Neural cell (in vitro differentiated cells): ENCODE measurements around the gene PARVA. TPM values are rescaled to one million over a fixed set of nuclear protein-coding genes. Genes with fewer than 3 reads are reported as not detected.

ENCODE experiments used
- H2AFZ ChIP-seq: fragments of 200-600, 300-800 bp; sonication (generic), shearing (Covaris generic); 2 replicates; pipeline ENCODE4 v1.6.0; 2014; ENCODE audit warnings: low read depth, mild to moderate bottlenecking, antibody characterized with exemption, low read length, moderate library complexity
- H3F3A ChIP-seq: fragments of 200-600 bp; shearing (Covaris generic); 2 replicates; pipeline ENCODE4 v1.6.1; 2016; ENCODE audit warnings: mild to moderate bottlenecking, moderate library complexity, mixed read lengths, antibody characterized with exemption, low read length; ENCODE audit not compliant: insufficient read depth, poor library complexity, severe bottlenecking
- H3K27ac ChIP-seq: fragments of 200-600, 300-800 bp; sonication (generic), shearing (Covaris generic); 2 replicates; pipeline ENCODE4 v1.5.1; 2014; ENCODE audit warnings: mild to moderate bottlenecking, low read length, moderate library complexity
- H3K27me3 ChIP-seq: fragments of 300-800, 200-600 bp; sonication (generic), shearing (Covaris generic); 2 replicates; pipeline ENCODE4 v1.6.0; 2014; ENCODE audit warnings: mild to moderate bottlenecking, low read depth, low read length, moderate library complexity; ENCODE audit not compliant: insufficient read depth
- H3K36me3 ChIP-seq: fragments of 300-800, 200-600 bp; sonication (generic), shearing (Covaris generic); 2 replicates; pipeline ENCODE4 v1.5.1; 2014; ENCODE audit warnings: mild to moderate bottlenecking, antibody characterized with exemption, low read length, moderate library complexity; ENCODE audit not compliant: insufficient read depth
- H3K4me2 ChIP-seq: fragments of 300-800, 200-600 bp; sonication (generic), shearing (Covaris generic); 2 replicates; pipeline ENCODE4 v1.6.0; 2014; ENCODE audit warnings: mild to moderate bottlenecking, low read length
- H3K4me3 ChIP-seq: fragments of 300-800, 200-600 bp; sonication (generic), shearing (Covaris generic); 2 replicates; pipeline ENCODE4 v1.5.1; 2014; ENCODE audit warnings: mild to moderate bottlenecking, low read length, moderate library complexity
- H3K79me2 ChIP-seq: fragments of 200-600 bp; shearing (Covaris generic); replicated peaks from 2 replicates; pipeline ENCODE4 v1.6.0; 2014; ENCODE audit warnings: mild to moderate bottlenecking, low read length, moderate library complexity; ENCODE audit not compliant: insufficient read depth
- H3K9ac ChIP-seq: fragments of 300-800, 200-600 bp; sonication (generic), shearing (Covaris generic); 2 replicates; pipeline ENCODE4 v1.6.1; 2016; ENCODE audit warnings: mild to moderate bottlenecking, low read length, mixed read lengths
- H3K9me2 ChIP-seq: fragments of 200-600 bp; shearing (Covaris generic); 2 replicates; pipeline ENCODE4 v1.6.1; 2016; ENCODE audit warnings: mild to moderate bottlenecking, low read length, mixed read lengths; ENCODE audit not compliant: insufficient read depth
- H3K9me3 ChIP-seq: fragments of 200-600, 300-800 bp; sonication (generic), shearing (Covaris generic); 2 replicates; pipeline ENCODE4 v1.6.1; 2016; ENCODE audit warnings: mild to moderate bottlenecking, mixed run types, low read length, moderate library complexity, mixed read lengths
- H4K20me1 ChIP-seq: fragments of 200-600 bp; shearing (Covaris generic); 2 replicates; pipeline ENCODE4 v1.6.1; 2016; ENCODE audit warnings: mild to moderate bottlenecking, mixed run types; ENCODE audit not compliant: insufficient read depth
- EP300 ChIP-seq: fragments of 450-650 bp; conservative IDR thresholded peaks from 2 replicates; pipeline ENCODE4 v1.6.1; 2014; ENCODE audit warnings: antibody characterized with exemption, mild to moderate bottlenecking, moderate library complexity; ENCODE audit not compliant: poor library complexity, severe bottlenecking
- EZH2 ChIP-seq: fragments of 200-600, 300-800 bp; shearing (Covaris generic), sonication (generic); IDR thresholded peaks from 2 replicates; pipeline ENCODE4 v1.6.1; 2014; ENCODE audit warnings: antibody characterized with exemption, low read length, borderline replicate concordance, mild to moderate bottlenecking; ENCODE audit not compliant: insufficient read depth, poor library complexity, severe bottlenecking
- MXI1 ChIP-seq: fragments of 450-650 bp; conservative IDR thresholded peaks from 2 replicates; pipeline ENCODE4 v1.6.1; 2014; ENCODE audit warnings: antibody characterized with exemption, mild to moderate bottlenecking; ENCODE audit not compliant: poor library complexity, severe bottlenecking
- POLR2AphosphoS5 ChIP-seq: IDR thresholded peaks from 2 replicates; pipeline ENCODE4 v1.6.1; 2012
- RAD21 ChIP-seq: fragments of 450-650 bp; conservative IDR thresholded peaks from 2 replicates; pipeline ENCODE4 v1.6.1; 2014; ENCODE audit warnings: antibody characterized with exemption, mild to moderate bottlenecking, moderate library complexity
- SMC3 ChIP-seq: fragments of 450-650 bp; conservative IDR thresholded peaks from 2 replicates; pipeline ENCODE4 v1.6.1; 2014; ENCODE audit warnings: antibody characterized with exemption, mild to moderate bottlenecking, moderate library complexity; ENCODE audit not compliant: poor library complexity
- TAF1 ChIP-seq: IDR thresholded peaks from 2 replicates; pipeline ENCODE4 v1.6.1; 2012; ENCODE audit warnings: low read depth
- polyA plus RNA-seq: library from polyadenylated mRNA; depleted of rRNA; stranded (reverse); fragments of >200 nt; gene quantifications from 2 replicates; pipeline ENCODE4 v1.2.3, GENCODE V29; 2014
- TF ChIP-seq, protein P1 (sequence below): fragments of 450-650 bp; IDR thresholded peaks from 2 replicates; pipeline ENCODE4 v1.5.1; 2014; ENCODE audit warnings: antibody characterized with exemption, mild to moderate bottlenecking, moderate library complexity; ENCODE audit not compliant: poor library complexity, severe bottlenecking
- TF ChIP-seq, protein P2 (sequence below): IDR thresholded peaks from 2 replicates; pipeline ENCODE4 v1.6.1; 2012; ENCODE audit warnings: borderline replicate concordance

The PARVA gene
- polyA plus RNA-seq, 1 donor from 2014 or later, result 0.94 TPM

DNA sequence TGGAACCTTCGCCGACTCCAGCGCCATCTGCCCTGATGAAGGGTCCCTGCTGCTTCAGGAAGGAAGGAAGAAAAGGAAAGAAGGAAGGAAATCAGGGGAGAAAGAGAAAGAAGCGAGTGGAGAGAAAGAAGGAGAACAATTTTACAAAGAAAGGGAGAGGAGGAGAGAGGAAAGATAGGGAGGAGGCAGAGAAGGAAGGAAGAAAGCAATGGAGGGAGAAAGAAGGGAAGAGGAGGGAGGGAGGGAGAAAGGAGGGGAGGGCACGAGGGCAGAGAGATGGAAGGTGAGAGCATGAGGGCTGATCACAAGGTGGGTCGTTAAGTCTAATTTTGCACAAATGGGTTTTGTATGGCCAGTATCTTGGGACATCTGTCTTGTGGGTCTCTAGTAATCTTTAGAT lies 39.2 kb downstream of the PARVA start:
- Histone ChIP-seq H3K9ac (no peak overlapping the region), H3K4me2 (no peak overlapping the region), H2AFZ (no peak overlapping the region), H3K27me3 (no peaks in the 10 kb centered on the region), H3K9me3 (no peaks in the 10 kb centered on the region), H3F3A (no peaks in the 10 kb centered on the region), H4K20me1 (no peaks in the 10 kb centered on the region), H3K27ac (no peak overlapping the region), H3K79me2 (no peaks in the 10 kb centered on the region), H3K36me3 (no peaks in the 10 kb centered on the region), H3K9me2 (no peaks in the 10 kb centered on the region), H3K4me3 (no peak overlapping the region)
- TF ChIP-seq EZH2 (no peak), TAF1 (no peak), MXI1 (no peak), POLR2AphosphoS5 (no peak), RAD21 (no peak), SMC3 (no peak), EP300 (no peak)
- TF ChIP-seq, protein P1, sequence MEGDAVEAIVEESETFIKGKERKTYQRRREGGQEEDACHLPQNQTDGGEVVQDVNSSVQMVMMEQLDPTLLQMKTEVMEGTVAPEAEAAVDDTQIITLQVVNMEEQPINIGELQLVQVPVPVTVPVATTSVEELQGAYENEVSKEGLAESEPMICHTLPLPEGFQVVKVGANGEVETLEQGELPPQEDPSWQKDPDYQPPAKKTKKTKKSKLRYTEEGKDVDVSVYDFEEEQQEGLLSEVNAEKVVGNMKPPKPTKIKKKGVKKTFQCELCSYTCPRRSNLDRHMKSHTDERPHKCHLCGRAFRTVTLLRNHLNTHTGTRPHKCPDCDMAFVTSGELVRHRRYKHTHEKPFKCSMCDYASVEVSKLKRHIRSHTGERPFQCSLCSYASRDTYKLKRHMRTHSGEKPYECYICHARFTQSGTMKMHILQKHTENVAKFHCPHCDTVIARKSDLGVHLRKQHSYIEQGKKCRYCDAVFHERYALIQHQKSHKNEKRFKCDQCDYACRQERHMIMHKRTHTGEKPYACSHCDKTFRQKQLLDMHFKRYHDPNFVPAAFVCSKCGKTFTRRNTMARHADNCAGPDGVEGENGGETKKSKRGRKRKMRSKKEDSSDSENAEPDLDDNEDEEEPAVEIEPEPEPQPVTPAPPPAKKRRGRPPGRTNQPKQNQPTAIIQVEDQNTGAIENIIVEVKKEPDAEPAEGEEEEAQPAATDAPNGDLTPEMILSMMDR, result no peak
- TF ChIP-seq, protein P2, sequence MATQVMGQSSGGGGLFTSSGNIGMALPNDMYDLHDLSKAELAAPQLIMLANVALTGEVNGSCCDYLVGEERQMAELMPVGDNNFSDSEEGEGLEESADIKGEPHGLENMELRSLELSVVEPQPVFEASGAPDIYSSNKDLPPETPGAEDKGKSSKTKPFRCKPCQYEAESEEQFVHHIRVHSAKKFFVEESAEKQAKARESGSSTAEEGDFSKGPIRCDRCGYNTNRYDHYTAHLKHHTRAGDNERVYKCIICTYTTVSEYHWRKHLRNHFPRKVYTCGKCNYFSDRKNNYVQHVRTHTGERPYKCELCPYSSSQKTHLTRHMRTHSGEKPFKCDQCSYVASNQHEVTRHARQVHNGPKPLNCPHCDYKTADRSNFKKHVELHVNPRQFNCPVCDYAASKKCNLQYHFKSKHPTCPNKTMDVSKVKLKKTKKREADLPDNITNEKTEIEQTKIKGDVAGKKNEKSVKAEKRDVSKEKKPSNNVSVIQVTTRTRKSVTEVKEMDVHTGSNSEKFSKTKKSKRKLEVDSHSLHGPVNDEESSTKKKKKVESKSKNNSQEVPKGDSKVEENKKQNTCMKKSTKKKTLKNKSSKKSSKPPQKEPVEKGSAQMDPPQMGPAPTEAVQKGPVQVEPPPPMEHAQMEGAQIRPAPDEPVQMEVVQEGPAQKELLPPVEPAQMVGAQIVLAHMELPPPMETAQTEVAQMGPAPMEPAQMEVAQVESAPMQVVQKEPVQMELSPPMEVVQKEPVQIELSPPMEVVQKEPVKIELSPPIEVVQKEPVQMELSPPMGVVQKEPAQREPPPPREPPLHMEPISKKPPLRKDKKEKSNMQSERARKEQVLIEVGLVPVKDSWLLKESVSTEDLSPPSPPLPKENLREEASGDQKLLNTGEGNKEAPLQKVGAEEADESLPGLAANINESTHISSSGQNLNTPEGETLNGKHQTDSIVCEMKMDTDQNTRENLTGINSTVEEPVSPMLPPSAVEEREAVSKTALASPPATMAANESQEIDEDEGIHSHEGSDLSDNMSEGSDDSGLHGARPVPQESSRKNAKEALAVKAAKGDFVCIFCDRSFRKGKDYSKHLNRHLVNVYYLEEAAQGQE, result no peak

DNA sequence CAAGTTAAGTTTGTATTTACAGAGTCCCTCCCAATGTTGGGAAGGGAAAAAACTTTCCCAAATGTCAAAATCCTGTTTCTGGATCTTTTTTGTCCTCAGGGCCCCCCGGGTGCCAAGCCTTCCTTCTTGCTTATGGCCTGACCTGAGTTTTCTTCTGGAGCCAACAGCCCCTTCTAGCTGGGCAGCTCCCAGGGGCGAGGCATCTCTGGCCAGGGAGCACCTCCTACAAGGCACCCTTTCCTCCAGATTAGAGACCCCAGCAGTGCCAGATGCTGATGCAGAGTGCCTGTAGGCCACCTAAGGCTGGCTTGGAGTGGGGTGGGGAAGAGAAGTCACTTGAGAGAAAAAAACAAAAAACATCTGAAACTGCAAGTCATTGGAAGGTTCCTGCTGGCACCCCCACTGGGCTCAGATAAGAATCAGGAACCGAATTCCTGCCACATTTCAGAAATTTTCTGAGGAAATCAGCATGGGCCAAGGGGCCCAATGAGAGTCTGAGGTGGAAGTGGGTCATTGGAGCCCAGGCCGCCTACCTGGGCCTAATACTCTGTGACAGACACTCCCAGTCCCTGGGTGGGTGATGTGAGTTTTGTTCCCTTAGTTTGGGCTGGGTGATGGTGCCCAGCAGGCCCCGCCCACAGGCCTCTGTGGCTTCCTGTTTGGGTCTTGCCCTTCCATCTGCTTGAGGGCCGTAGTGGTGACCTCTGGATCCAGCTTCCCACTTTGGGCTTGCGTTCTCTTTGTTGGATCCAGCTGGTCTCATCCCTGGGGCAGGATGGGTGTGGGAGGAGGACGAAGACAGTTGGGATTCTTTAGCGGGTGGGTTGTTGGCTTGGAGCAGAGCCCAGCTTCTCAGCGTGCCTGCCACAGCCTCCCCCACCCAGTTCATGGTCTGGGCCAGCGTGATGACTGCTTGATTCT lies 40.6 kb downstream of the PARVA start:
- H3K9me3 ChIP-seq, result no peaks in the 10 kb centered on the region
- no peaks in the 10 kb centered on the region for H3K9me2 ChIP-seq
- H3F3A ChIP-seq, result no peaks in the 10 kb centered on the region
- no peaks in the 10 kb centered on the region for H3K79me2 ChIP-seq
- H3K27me3 ChIP-seq, result no peaks in the 10 kb centered on the region
- no peak overlapping the region for H3K4me3 ChIP-seq
- H4K20me1 ChIP-seq, result no peaks in the 10 kb centered on the region
- H3K27ac ChIP-seq, result no peak overlapping the region
- no peak overlapping the region for H3K4me2 ChIP-seq
- no peak overlapping the region for H2AFZ ChIP-seq
- no peaks in the 10 kb centered on the region for H3K36me3 ChIP-seq
- TF ChIP-seq EP300 (no peak), POLR2AphosphoS5 (no peak), MXI1 (no peak), RAD21 (no peak), EZH2 (no peak), SMC3 (no peak), TAF1 (no peak)
- TF ChIP-seq, protein P1, result no peak
- TF ChIP-seq, protein P2, result no peak
- H3K9ac ChIP-seq, result no peak overlapping the region
